ENCODE results near the gene SBF2. TPM values are rescaled to one million over a fixed set of nuclear protein-coding genes. Genes with fewer than 3 reads are reported as not detected.
A peak's percentile ranks its signal among the peaks of the same experiment; 100 is the strongest.

SBF2 gene
- total and polyA plus RNA-seq, 2 of the 13 experiments (the other 11 are each of a cell fraction or from before 2014, with no cell fraction given) = 24.0 to 45.8 TPM

DNA sequence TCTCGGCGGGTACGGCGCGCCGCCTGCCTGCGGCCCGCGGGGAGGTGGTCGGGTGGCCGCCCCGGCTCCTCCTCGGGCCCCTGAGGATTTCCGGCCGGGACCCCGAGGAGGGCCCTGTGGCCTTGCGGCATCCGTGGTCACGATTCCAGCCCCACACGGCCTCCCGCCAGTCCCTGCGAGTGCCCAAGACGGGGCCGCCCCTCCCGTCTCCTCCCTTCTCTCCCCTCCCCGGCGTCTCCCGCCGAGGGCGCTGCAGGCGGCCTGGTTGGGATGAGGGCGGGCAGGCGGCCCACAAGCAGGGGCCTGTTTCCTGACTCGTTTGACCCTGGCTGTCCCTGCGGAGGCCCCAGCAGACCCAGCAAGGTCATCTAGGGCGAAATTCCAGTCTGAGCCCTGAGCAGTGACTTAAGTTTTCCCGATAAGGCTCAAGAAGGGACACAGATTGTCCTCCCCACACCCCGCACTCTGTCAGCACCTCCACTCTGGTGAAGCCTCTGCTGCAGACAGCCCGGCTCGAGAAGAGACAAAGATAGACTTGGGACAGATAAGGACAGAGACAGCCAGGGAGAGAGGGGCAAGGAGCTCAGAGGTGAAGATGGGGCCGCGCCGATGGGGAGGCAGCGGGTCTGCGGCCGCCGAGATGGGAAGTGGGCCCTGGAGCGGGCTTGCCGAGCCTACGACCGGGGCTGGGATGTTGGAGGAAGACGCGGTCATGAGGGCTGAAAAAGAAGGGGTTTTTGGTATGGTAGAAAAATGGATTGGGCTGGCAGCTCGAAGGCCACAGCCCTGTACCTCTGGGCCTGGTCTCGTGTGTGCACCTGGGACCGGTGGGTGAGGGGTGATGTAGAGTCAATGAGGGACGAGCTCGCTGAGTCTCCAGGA, 535.1 kb downstream of the SBF2 start (continued):
- TF ChIP-seq, protein P1, sequence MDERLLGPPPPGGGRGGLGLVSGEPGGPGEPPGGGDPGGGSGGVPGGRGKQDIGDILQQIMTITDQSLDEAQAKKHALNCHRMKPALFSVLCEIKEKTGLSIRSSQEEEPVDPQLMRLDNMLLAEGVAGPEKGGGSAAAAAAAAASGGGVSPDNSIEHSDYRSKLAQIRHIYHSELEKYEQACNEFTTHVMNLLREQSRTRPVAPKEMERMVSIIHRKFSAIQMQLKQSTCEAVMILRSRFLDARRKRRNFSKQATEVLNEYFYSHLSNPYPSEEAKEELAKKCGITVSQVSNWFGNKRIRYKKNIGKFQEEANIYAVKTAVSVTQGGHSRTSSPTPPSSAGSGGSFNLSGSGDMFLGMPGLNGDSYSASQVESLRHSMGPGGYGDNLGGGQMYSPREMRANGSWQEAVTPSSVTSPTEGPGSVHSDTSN (CRISPR knock-in tag; IDR thresholded peaks at IDR 0.05) = no peak
- TF ChIP-seq NFYB (CRISPR knock-in tag; IDR thresholded peaks at IDR 0.05) = no peak
- 0 out of 2 replicates have a peak, but pooled peaks have one; percentile 16 for TF ChIP-seq ZNF329 (CRISPR knock-in tag; IDR thresholded peaks at IDR 0.05; ENCODE audit: low read depth)
- TF ChIP-seq ZNF451 (CRISPR knock-in tag; IDR thresholded peaks at IDR 0.05) = no peak
- TF ChIP-seq, protein P2, sequence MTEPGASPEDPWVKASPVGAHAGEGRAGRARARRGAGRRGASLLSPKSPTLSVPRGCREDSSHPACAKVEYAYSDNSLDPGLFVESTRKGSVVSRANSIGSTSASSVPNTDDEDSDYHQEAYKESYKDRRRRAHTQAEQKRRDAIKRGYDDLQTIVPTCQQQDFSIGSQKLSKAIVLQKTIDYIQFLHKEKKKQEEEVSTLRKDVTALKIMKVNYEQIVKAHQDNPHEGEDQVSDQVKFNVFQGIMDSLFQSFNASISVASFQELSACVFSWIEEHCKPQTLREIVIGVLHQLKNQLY (CRISPR knock-in tag; IDR thresholded peaks at IDR 0.05) = no peak
- no peak for TF ChIP-seq NFE2L2 (IDR thresholded peaks at IDR 0.05; ENCODE audit: low read length)
- no peak for TF ChIP-seq ZNF766 (CRISPR knock-in tag; IDR thresholded peaks at IDR 0.05; ENCODE audit: borderline replicate concordance)
- TF ChIP-seq, protein P3, sequence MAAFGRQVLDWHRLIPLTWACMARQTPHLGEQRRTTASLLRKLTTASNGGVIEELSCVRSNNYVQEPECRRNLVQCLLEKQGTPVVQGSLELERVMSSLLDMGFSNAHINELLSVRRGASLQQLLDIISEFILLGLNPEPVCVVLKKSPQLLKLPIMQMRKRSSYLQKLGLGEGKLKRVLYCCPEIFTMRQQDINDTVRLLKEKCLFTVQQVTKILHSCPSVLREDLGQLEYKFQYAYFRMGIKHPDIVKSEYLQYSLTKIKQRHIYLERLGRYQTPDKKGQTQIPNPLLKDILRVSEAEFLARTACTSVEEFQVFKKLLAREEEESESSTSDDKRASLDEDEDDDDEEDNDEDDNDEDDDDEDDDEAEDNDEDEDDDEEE (CRISPR knock-in tag; IDR thresholded peaks at IDR 0.05) = 0 out of 2 replicates have a peak, but pooled peaks have one; percentile 64
- TF ChIP-seq, protein P4, sequence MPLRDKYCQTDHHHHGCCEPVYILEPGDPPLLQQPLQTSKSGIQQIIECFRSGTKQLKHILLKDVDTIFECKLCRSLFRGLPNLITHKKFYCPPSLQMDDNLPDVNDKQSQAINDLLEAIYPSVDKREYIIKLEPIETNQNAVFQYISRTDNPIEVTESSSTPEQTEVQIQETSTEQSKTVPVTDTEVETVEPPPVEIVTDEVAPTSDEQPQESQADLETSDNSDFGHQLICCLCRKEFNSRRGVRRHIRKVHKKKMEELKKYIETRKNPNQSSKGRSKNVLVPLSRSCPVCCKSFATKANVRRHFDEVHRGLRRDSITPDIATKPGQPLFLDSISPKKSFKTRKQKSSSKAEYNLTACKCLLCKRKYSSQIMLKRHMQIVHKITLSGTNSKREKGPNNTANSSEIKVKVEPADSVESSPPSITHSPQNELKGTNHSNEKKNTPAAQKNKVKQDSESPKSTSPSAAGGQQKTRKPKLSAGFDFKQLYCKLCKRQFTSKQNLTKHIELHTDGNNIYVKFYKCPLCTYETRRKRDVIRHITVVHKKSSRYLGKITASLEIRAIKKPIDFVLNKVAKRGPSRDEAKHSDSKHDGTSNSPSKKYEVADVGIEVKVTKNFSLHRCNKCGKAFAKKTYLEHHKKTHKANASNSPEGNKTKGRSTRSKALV (CRISPR knock-in tag; IDR thresholded peaks at IDR 0.05) = no peak
- TF ChIP-seq, protein P5, sequence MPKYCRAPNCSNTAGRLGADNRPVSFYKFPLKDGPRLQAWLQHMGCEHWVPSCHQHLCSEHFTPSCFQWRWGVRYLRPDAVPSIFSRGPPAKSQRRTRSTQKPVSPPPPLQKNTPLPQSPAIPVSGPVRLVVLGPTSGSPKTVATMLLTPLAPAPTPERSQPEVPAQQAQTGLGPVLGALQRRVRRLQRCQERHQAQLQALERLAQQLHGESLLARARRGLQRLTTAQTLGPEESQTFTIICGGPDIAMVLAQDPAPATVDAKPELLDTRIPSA (CRISPR knock-in tag; IDR thresholded peaks at IDR 0.05; ENCODE audit: borderline replicate concordance) = 0 out of 2 replicates have a peak, but pooled peaks have one; percentile 58
- TF ChIP-seq, protein P6, sequence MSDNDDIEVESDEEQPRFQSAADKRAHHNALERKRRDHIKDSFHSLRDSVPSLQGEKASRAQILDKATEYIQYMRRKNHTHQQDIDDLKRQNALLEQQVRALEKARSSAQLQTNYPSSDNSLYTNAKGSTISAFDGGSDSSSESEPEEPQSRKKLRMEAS (IDR thresholded peaks at IDR 0.05) = 0 out of 2 replicates have a peak, but pooled peaks have one; percentile 39
- TF ChIP-seq PAF1 (CRISPR knock-in tag; IDR thresholded peaks at IDR 0.05) = no peak
- TF ChIP-seq FOXC1 (CRISPR knock-in tag; IDR thresholded peaks at IDR 0.05; ENCODE audit: borderline replicate concordance) = no peak; the same call in 1 of the 2 replicates
- TF ChIP-seq, protein P7, sequence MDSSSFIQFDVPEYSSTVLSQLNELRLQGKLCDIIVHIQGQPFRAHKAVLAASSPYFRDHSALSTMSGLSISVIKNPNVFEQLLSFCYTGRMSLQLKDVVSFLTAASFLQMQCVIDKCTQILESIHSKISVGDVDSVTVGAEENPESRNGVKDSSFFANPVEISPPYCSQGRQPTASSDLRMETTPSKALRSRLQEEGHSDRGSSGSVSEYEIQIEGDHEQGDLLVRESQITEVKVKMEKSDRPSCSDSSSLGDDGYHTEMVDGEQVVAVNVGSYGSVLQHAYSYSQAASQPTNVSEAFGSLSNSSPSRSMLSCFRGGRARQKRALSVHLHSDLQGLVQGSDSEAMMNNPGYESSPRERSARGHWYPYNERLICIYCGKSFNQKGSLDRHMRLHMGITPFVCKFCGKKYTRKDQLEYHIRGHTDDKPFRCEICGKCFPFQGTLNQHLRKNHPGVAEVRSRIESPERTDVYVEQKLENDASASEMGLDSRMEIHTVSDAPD (CRISPR knock-in tag; IDR thresholded peaks at IDR 0.05) = peak; percentile 73; the same call in 1 of the 2 replicates
- TF ChIP-seq, protein P8, sequence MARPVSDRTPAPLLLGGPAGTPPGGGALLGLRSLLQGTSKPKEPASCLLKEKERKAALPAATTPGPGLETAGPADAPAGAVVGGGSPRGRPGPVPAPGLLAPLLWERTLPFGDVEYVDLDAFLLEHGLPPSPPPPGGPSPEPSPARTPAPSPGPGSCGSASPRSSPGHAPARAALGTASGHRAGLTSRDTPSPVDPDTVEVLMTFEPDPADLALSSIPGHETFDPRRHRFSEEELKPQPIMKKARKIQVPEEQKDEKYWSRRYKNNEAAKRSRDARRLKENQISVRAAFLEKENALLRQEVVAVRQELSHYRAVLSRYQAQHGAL (CRISPR knock-in tag; IDR thresholded peaks at IDR 0.05; ENCODE audit: not compliant biosample characterization) = no peak
- TF ChIP-seq SKI (IDR thresholded peaks at IDR 0.05; ENCODE audit: partially characterized antibody) = peak; percentile 61
- no peak for TF ChIP-seq ZNF484 (CRISPR knock-in tag; IDR thresholded peaks at IDR 0.05; ENCODE audit: borderline replicate concordance, low read depth)
- TF ChIP-seq KAT7 (CRISPR knock-in tag; IDR thresholded peaks at IDR 0.05; ENCODE audit: borderline replicate concordance) = peak; percentile 51; the same call in 1 of the 2 replicates
- TF ChIP-seq, protein P9, sequence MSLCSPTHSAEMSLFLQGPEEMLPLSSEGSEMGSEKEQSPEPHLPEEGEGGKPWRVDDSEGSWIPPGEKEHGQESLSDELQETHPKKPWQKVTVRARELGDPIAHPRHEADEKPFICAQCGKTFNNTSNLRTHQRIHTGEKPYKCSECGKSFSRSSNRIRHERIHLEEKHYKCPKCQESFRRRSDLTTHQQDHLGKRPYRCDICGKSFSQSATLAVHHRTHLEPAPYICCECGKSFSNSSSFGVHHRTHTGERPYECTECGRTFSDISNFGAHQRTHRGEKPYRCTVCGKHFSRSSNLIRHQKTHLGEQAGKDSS (CRISPR knock-in tag; IDR thresholded peaks at IDR 0.05; ENCODE audit: borderline replicate concordance, low read depth) = peak; percentile 21; the same call in 1 of the 2 replicates
